WERI-Rb-1 (cell line): ENCODE measurements around the gene MAST4.
A peak's percentile ranks its signal among the peaks of the same experiment; 100 is the strongest.

Experiments
- DNase-seq: peaks from one replicate; pipeline ENCODE4 v3.0.0-alpha.2; 2020
- H3K27ac ChIP-seq: fragments of 250-450 bp; sonication (Bioruptor Pico); 2 replicates; pipeline ENCODE4 v1.5.1; 2020; ENCODE audit warnings: mild to moderate bottlenecking, moderate library complexity
- H3K27me3 ChIP-seq: fragments of 250-450 bp; sonication (Bioruptor Pico); 2 replicates; pipeline ENCODE4 v1.5.1; 2021; ENCODE audit warnings: mild to moderate bottlenecking, low read depth, moderate library complexity; ENCODE audit not compliant: insufficient read depth, severe bottlenecking
- H3K36me3 ChIP-seq: fragments of 250-450 bp; sonication (Bioruptor Pico); 2 replicates; pipeline ENCODE4 v1.5.1; 2020; ENCODE audit warnings: mild to moderate bottlenecking, moderate library complexity
- H3K4me3 ChIP-seq: 2 replicates; pipeline ENCODE4 v1.5.1; 2011; ENCODE audit warnings: low read depth, mild to moderate bottlenecking, control low read depth, low read length
- H3K9me3 ChIP-seq: fragments of 250-450 bp; sonication (Bioruptor Pico); 2 replicates; pipeline ENCODE4 v1.5.1; 2021; ENCODE audit warnings: mild to moderate bottlenecking, moderate library complexity; ENCODE audit not compliant: severe bottlenecking
- CTCF ChIP-seq: IDR thresholded peaks from 2 replicates; pipeline ENCODE4 v1.5.1; 2011; ENCODE audit warnings: low read depth, mild to moderate bottlenecking, control low read depth, inconsistent platforms, low read length

The MAST4 gene

DNA sequence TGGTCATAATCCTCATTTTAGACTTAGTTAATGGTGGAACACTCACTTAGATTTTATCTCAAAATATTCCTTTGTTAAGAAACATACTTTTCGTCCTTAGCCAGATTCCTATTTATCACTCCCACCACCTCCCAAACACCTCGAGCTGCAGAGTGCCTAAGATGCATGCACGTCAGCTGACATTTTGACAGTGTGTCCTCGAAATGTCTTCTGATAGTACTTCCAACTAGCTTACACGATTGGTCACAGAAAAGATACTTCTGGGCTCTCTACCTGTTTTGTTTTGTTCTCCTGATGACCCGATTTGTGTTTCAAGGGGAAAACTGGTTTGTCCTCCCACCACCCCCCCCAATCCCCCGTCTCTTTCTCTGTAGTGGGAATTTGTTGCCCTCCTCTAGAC is 230.1 kb downstream of the MAST4 start:
- H3K36me3 ChIP-seq = no peaks in the 10 kb centered on the region
- no peak overlapping the region for H3K27ac ChIP-seq
- no peaks in the 10 kb centered on the region for H3K27me3 ChIP-seq
- H3K4me3 ChIP-seq = no peak overlapping the region
- no peaks in the 10 kb centered on the region for H3K9me3 ChIP-seq
- TF ChIP-seq CTCF = no peak
- no peak for DNase-seq

DNA sequence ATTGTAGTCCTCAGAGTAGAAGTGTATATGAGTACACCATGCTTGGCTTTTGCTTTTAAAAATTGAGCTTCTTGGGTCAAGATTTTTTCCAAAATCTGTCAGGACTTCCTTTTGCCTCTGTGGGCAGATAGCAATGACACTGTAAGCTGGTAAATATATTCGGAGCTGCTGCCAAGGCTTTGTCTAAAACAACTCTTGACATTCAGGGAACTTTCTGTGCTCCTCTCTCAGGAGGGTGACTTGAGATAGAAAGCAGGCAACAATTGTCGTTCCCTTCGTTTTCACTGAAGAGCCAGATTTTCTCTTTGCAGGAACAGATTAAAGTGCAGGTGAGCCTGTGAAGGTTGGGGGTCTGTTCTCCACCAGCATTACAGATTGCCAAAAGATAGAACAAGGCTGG is 230.5 kb downstream of the MAST4 start:
- Histone ChIP-seq H3K36me3 (no peaks in the 10 kb centered on the region), H3K4me3 (no peak overlapping the region), H3K27ac (no peak overlapping the region), H3K9me3 (no peaks in the 10 kb centered on the region), H3K27me3 (no peaks in the 10 kb centered on the region)
- TF ChIP-seq CTCF = no peak
- no peak for DNase-seq

DNA sequence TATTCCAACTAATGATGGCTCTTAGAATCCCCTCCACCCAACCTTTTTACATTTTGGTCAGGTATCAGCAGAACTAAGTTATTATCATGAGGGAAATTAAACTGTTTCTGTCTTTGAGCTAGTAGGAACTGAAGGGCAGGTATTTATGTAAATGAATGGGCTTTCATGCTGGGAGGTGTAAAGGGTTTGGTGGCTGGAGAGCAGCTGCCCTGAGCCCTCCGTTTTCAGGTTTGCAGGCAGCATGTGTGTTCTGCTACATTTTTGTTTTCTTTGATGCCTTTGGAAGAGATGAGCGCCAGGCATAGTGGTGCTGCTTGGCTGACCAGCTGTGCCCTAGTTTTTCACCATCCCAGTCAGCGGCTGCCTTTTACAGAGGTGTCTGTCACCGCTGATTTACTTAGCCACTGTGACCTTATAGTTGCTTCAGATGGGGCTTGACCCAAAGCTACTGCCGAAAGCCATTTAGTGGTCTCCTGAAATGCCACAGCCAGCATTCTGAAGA is 231.9 kb downstream of the MAST4 start:
- no peaks in the 10 kb centered on the region for H3K27me3 ChIP-seq
- no peak overlapping the region for H3K27ac ChIP-seq
- peak overlapping the region; percentile 42 for H3K4me3 ChIP-seq
- H3K36me3 ChIP-seq = no peaks in the 10 kb centered on the region
- H3K9me3 ChIP-seq = no peaks in the 10 kb centered on the region
- no peak for DNase-seq
- no peak for TF ChIP-seq CTCF

- Histone ChIP-seq H3K27ac (no peak overlapping the region), H3K9me3 (no peaks in the 10 kb centered on the region), H3K27me3 (no peaks in the 10 kb centered on the region), H3K4me3 (peak overlapping the region; percentile 42), H3K36me3 (no peaks in the 10 kb centered on the region)
- no peak for TF ChIP-seq CTCF
- peak; percentile 70 for DNase-seq
These were observed 232.6 kb downstream of the MAST4 start for GRCh38 chr5:66828548-66829357.

- no peaks in the 10 kb centered on the region for H3K27me3 ChIP-seq
- no peak for DNase-seq
- no peaks in the 10 kb centered on the region for H3K9me3 ChIP-seq
- peak overlapping the region; percentile 42 for H3K4me3 ChIP-seq
- H3K27ac ChIP-seq = no peak overlapping the region
- no peaks in the 10 kb centered on the region for H3K36me3 ChIP-seq
- no peak for TF ChIP-seq CTCF
These were observed 233.1 kb downstream of the MAST4 start for GRCh38 chr5:66829358-66829674.

DNA sequence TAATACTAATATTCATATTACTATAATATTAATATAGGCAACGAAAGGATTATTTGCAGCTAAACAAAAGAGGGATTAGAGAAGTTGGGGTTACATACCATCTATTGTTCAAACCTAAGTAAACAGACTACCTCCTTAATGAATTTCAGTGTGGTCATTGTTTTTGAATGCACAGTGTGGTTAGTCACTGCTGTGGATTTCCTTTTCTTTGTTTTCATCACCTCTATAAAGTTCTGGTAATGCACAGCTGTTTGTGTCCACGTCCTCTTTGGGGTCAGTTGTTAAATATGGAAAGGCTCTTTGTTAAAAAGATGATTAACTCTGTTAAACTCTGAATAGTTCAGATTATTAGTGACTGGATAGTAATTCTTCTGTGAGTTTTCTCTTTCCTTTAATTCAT is 233.6 kb downstream of the MAST4 start:
- H3K9me3 ChIP-seq = no peaks in the 10 kb centered on the region
- no peak for TF ChIP-seq CTCF
- H3K27ac ChIP-seq = no peak overlapping the region
- H3K36me3 ChIP-seq = no peaks in the 10 kb centered on the region
- H3K27me3 ChIP-seq = no peaks in the 10 kb centered on the region
- no peak overlapping the region for H3K4me3 ChIP-seq
- no peak for DNase-seq
